ENCODE measurements around the gene ROR1. TPM values are rescaled to one million over a fixed set of nuclear protein-coding genes. Genes with fewer than 3 reads are reported as not detected.

ROR1 gene
- total RNA-seq, 6 donors from 2014 or later, result 19.7 to 39.8 (median 28.5) TPM

DNA sequence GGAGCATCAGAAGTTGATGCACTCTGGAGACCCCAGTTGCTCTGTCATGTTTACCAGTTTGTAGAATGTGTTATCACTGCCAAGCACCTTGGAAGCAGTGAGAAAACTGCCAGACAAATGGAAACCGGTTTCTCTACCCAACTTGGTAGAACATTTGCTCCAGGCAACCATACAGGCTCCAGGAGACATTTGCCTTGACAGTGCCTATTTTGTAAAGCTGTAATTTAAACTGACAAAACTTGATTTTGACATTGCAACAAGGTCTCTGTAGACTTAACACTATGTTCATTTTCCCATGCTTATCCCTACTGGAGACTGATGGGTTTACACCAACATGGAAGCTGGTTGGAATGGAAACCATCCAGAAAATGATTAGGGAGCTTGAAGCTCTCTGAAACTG lies 97.6 kb downstream of the ROR1 start:
- DNase-seq (no peak), ATAC-seq (ENCODE audit: low FRiP score in 2 of 2) (no peak)
- no peak overlapping the region for H3K4me3 ChIP-seq
- no peaks in the 10 kb centered on the region for H3K36me3 ChIP-seq
- TF ChIP-seq, protein P1, sequence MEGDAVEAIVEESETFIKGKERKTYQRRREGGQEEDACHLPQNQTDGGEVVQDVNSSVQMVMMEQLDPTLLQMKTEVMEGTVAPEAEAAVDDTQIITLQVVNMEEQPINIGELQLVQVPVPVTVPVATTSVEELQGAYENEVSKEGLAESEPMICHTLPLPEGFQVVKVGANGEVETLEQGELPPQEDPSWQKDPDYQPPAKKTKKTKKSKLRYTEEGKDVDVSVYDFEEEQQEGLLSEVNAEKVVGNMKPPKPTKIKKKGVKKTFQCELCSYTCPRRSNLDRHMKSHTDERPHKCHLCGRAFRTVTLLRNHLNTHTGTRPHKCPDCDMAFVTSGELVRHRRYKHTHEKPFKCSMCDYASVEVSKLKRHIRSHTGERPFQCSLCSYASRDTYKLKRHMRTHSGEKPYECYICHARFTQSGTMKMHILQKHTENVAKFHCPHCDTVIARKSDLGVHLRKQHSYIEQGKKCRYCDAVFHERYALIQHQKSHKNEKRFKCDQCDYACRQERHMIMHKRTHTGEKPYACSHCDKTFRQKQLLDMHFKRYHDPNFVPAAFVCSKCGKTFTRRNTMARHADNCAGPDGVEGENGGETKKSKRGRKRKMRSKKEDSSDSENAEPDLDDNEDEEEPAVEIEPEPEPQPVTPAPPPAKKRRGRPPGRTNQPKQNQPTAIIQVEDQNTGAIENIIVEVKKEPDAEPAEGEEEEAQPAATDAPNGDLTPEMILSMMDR (IDR thresholded peaks at IDR 0.05), result no peak
- no peak for TF ChIP-seq EP300 (IDR thresholded peaks at IDR 0.05)
- no peak for TF ChIP-seq POLR2A (IDR thresholded peaks at IDR 0.05)
- no peak for TF ChIP-seq POLR2AphosphoS5 (IDR thresholded peaks at IDR 0.05)
- H3K27me3 ChIP-seq, result no peaks in the 10 kb centered on the region
- no peak overlapping the region for H3K27ac ChIP-seq
- WGBS, 2 donors, result 83 to 96% methylated on average over 1 of the region's 1 CpG
- H3K9me3 ChIP-seq, result no peaks in the 10 kb centered on the region
- H3K4me1 ChIP-seq, result no peaks in the 10 kb centered on the region

DNA sequence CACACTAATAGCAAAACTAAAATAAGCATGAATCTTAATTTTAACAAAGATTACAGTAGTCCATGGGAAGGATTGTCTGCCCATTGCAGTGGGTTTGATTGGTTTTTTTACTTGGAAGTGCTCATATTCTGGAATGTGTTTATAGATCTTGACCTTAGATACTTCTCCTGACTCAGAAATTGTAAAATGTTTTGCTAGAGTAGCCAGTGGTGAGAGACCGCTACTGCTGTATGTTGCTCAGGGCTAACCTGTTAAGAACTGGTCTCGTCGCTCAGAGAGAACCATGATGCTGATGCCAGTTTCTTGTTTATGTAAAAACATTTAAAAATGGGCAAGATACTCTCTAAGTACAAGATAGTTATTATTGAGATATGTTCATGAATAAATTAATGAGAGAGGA lies 99.9 kb downstream of the ROR1 start:
- H3K27me3 ChIP-seq, result no peaks in the 10 kb centered on the region
- H3K27ac ChIP-seq, result no peak overlapping the region
- no peaks in the 10 kb centered on the region for H3K36me3 ChIP-seq
- DNase-seq (no peak), ATAC-seq (ENCODE audit: low FRiP score in 2 of 2) (no peak)
- 87 to 93% methylated on average over 3 of the region's 3 CpGs for WGBS, 2 donors
- H3K4me3 ChIP-seq, result no peak overlapping the region
- no peaks in the 10 kb centered on the region for H3K9me3 ChIP-seq
- TF ChIP-seq POLR2A (IDR thresholded peaks at IDR 0.05) (no peak), POLR2AphosphoS5 (IDR thresholded peaks at IDR 0.05) (no peak), EP300 (IDR thresholded peaks at IDR 0.05) (no peak)
- TF ChIP-seq, protein P1 (IDR thresholded peaks at IDR 0.05), result no peak
- H3K4me1 ChIP-seq, result peaks cover 0 to 6% (median 0%) of the 10 kb centered on the region in 4 donors

DNA sequence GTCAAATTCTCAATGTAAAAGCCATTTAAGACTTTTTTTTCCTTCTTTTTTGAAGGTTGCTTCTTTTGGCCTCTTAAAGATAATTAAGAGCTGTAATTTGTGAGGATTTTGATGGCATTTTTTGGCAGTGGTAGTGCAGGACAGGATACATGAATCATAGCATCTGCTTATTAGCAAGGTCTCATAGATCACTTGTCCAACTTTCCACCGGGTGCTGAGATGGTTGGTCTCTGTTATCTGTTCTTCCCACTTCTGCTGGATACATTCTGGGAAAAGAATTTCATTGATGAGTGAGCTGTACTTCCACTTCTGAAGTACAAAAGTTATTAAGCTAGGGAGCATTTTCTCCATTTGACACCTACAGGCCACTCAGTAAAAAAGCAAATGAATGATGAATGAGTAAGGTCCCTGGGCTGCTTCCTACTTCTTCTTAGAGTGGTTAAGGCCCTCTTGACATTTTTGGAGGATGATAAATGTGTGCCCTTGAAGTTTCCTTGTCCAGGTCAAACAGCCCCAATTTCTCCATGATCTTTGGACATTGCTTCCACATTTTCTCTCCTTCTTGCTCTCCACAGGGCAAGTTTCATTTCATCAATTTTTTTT lies 100.6 kb downstream of the ROR1 start:
- Histone ChIP-seq H3K27me3 (no peaks in the 10 kb centered on the region), H3K4me1 (peaks cover 0 to 6% (median 0%) of the 10 kb centered on the region in 4 donors), H3K27ac (no peak overlapping the region), H3K9me3 (no peaks in the 10 kb centered on the region), H3K36me3 (no peaks in the 10 kb centered on the region), H3K4me3 (no peak overlapping the region)
- DNase-seq (no peak), ATAC-seq (ENCODE audit: low FRiP score in 2 of 2) (no peak)
- 35 to 53% methylated on average over 1 of the region's 1 CpG for WGBS, 2 donors
- TF ChIP-seq POLR2AphosphoS5 (IDR thresholded peaks at IDR 0.05) (no peak), POLR2A (IDR thresholded peaks at IDR 0.05) (no peak), EP300 (IDR thresholded peaks at IDR 0.05) (no peak)
- TF ChIP-seq, protein P1 (IDR thresholded peaks at IDR 0.05), result no peak

DNA sequence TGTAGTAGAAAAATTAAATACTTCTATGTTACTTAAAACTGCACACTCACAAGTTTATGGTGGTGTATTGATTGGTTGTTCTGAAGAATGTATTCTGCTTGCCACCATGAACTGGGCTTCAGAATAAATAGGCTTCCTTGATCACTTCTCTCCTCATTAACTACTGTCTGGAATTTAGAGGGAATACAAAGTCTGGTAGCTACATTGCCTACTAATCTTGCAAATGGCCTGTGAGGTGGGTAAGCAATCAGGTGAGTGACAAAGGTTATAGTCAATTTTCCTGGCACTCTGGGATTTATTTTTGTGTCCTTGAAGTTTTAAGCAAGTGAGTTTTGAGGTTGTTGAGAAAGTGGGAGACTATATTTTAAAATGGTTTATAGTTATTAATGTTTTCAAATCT lies 101.8 kb downstream of the ROR1 start:
- Histone ChIP-seq H3K4me3 (no peak overlapping the region), H3K36me3 (no peaks in the 10 kb centered on the region), H3K27ac (no peak overlapping the region), H3K4me1 (peaks cover 0 to 6% (median 0%) of the 10 kb centered on the region in 4 donors), H3K27me3 (no peaks in the 10 kb centered on the region), H3K9me3 (no peaks in the 10 kb centered on the region)
- TF ChIP-seq, protein P1 (IDR thresholded peaks at IDR 0.05), result no peak
- no peak for TF ChIP-seq POLR2AphosphoS5 (IDR thresholded peaks at IDR 0.05)
- TF ChIP-seq POLR2A (IDR thresholded peaks at IDR 0.05), result no peak
- no peak for TF ChIP-seq EP300 (IDR thresholded peaks at IDR 0.05)
- DNase-seq (no peak), ATAC-seq (ENCODE audit: low FRiP score in 2 of 2) (no peak)
